MM.1S (cell line): ENCODE measurements around the gene R3HDM2.
"Not testable (repeated sequence)": the region's sequence is repeated elsewhere in the genome, so short reads cannot be mapped to it uniquely, and the experiment has no call there.

Source experiments
- DNase-seq: peaks from one replicate; pipeline ENCODE4 v3.0.0-alpha.2; 2015
- H2AFZ ChIP-seq: fragments of 300-600 bp; sonication (generic); 2 replicates; pipeline ENCODE4 v1.6.0; 2016; ENCODE audit warnings: antibody characterized with exemption, low read length
- H3F3A ChIP-seq: fragments of 300-600 bp; sonication (generic); 2 replicates; pipeline ENCODE4 v1.6.1; 2016; ENCODE audit warnings: mild to moderate bottlenecking, antibody characterized with exemption, low read length, moderate library complexity, mixed read lengths; ENCODE audit not compliant: insufficient read depth
- H3K27ac ChIP-seq: fragments of 300-600 bp; sonication (generic); 2 replicates; pipeline ENCODE4 v1.5.1; 2016; ENCODE audit warnings: mild to moderate bottlenecking, low read length
- H3K27me3 ChIP-seq: fragments of 300-600 bp; sonication (generic); replicated peaks from 2 replicates; pipeline ENCODE4 v1.6.0; 2016; ENCODE audit warnings: low read length; ENCODE audit not compliant: insufficient read depth
- H3K36me3 ChIP-seq: fragments of 300-600 bp; sonication (generic); replicated peaks from 2 replicates; pipeline ENCODE4 v1.6.1; 2016; ENCODE audit warnings: mild to moderate bottlenecking, low read length, mixed read lengths; ENCODE audit not compliant: insufficient read depth
- H3K4me1 ChIP-seq: fragments of 300-600 bp; sonication (generic); 2 replicates; pipeline ENCODE4 v1.6.1; 2016; ENCODE audit warnings: low read length, mixed read lengths
- H3K4me2 ChIP-seq: fragments of 300-600 bp; sonication (generic); 2 replicates; pipeline ENCODE4 v1.6.0; 2016; ENCODE audit warnings: low read depth, low read length
- H3K4me3 ChIP-seq: fragments of 300-600 bp; sonication (generic); 2 replicates; pipeline ENCODE4 v1.5.1; 2016; ENCODE audit warnings: low read length, mixed read lengths
- H3K79me2 ChIP-seq: fragments of 300-600 bp; sonication (generic); 2 replicates; pipeline ENCODE4 v1.6.1; 2016; ENCODE audit warnings: mixed run types, low read length, mixed read lengths
- H3K9ac ChIP-seq: fragments of 300-600 bp; sonication (generic); 2 replicates; pipeline ENCODE4 v1.6.1; 2016; ENCODE audit warnings: low read length, mixed read lengths
- H3K9me2 ChIP-seq: fragments of 300-600 bp; sonication (generic); replicated peaks from 2 replicates; pipeline ENCODE4 v1.6.1; 2016; ENCODE audit warnings: mild to moderate bottlenecking, low read length, mixed read lengths; ENCODE audit not compliant: insufficient read depth
- H3K9me3 ChIP-seq: fragments of 300-600 bp; sonication (generic); replicated peaks from 2 replicates; pipeline ENCODE4 v1.6.1; 2016; ENCODE audit warnings: mild to moderate bottlenecking, low read length, mixed read lengths; ENCODE audit not compliant: insufficient read depth
- H4K20me1 ChIP-seq: fragments of 300-600 bp; sonication (generic); 2 replicates; pipeline ENCODE4 v1.6.1; 2016; ENCODE audit warnings: mild to moderate bottlenecking, low read length, moderate library complexity, mixed read lengths; ENCODE audit not compliant: insufficient read depth
- EZH2 ChIP-seq: fragments of 300-600 bp; sonication (generic); optimal IDR thresholded peaks from 2 replicates; pipeline ENCODE3; 2017; ENCODE audit warnings: low read depth, mild to moderate bottlenecking, antibody characterized with exemption, low read length, mixed read lengths
- EZH2phosphoT487 ChIP-seq: fragments of 300-600 bp; sonication (generic); IDR thresholded peaks from 2 replicates; pipeline ENCODE4 v1.6.1; 2018; ENCODE audit warnings: antibody characterized with exemption, low read length
- TF ChIP-seq, protein P1 (sequence below): fragments of 300-600 bp; sonication (generic); IDR thresholded peaks from 2 replicates; pipeline ENCODE4 v1.5.1; 2016; ENCODE audit warnings: antibody characterized with exemption, low read length, mixed read lengths

R3HDM2 gene

GRCh38 chr12:57404966-57405640 lies 25.7 kb downstream of the R3HDM2 start:
- no peak overlapping the region for H3K27ac ChIP-seq
- H3K79me2 ChIP-seq: no peaks in the 10 kb centered on the region
- H3K4me3 ChIP-seq: no peak overlapping the region
- no peak overlapping the region for H3K4me2 ChIP-seq
- H3K9me3 ChIP-seq: no peaks in the 10 kb centered on the region
- no peaks in the 10 kb centered on the region for H3K36me3 ChIP-seq
- H2AFZ ChIP-seq: no peak overlapping the region
- H3K4me1 ChIP-seq: no peaks in the 10 kb centered on the region
- TF ChIP-seq, protein P1, sequence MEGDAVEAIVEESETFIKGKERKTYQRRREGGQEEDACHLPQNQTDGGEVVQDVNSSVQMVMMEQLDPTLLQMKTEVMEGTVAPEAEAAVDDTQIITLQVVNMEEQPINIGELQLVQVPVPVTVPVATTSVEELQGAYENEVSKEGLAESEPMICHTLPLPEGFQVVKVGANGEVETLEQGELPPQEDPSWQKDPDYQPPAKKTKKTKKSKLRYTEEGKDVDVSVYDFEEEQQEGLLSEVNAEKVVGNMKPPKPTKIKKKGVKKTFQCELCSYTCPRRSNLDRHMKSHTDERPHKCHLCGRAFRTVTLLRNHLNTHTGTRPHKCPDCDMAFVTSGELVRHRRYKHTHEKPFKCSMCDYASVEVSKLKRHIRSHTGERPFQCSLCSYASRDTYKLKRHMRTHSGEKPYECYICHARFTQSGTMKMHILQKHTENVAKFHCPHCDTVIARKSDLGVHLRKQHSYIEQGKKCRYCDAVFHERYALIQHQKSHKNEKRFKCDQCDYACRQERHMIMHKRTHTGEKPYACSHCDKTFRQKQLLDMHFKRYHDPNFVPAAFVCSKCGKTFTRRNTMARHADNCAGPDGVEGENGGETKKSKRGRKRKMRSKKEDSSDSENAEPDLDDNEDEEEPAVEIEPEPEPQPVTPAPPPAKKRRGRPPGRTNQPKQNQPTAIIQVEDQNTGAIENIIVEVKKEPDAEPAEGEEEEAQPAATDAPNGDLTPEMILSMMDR: no peak
- no peak for TF ChIP-seq EZH2phosphoT487
- no peak for TF ChIP-seq EZH2
- DNase-seq: no peak
- H3K9ac ChIP-seq: no peak overlapping the region
- no peaks in the 10 kb centered on the region for H4K20me1 ChIP-seq
- H3F3A ChIP-seq: no peaks in the 10 kb centered on the region
- no peaks in the 10 kb centered on the region for H3K27me3 ChIP-seq
- no peaks in the 10 kb centered on the region for H3K9me2 ChIP-seq

DNA sequence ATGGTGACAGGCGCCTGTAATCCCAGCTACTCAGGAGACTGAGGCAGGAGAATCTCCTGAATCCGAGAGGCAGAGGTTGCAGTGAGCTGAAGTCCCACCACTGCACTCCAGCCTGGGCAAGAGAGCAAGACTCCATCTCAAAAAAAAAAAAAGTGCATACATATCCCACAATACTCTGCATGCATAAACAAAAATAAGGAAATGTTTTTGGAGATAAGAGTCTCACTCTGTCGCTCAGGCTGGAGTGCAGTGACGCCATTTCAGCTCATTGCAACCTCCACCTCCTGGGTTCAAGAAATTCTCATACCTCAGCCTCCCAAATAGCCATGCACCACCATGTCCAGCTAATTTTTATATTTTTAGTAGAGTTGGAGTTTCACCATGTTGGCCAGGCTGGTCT lies 28.7 kb downstream of the R3HDM2 start:
- H3K4me2 ChIP-seq, H3K4me1 ChIP-seq, H3F3A ChIP-seq, DNase-seq, H3K36me3 ChIP-seq, H3K9me3 ChIP-seq, H3K27ac ChIP-seq, H4K20me1 ChIP-seq, H2AFZ ChIP-seq, H3K4me3 ChIP-seq, H3K27me3 ChIP-seq, H3K9me2 ChIP-seq, H3K9ac ChIP-seq, H3K79me2 ChIP-seq: not testable (repeated sequence)

GRCh38 chr12:57401165-57401564 lies 29.7 kb downstream of the R3HDM2 start:
- Histone ChIP-seq H3K36me3 (no peaks in the 10 kb centered on the region), H3K27ac (no peak overlapping the region), H3K27me3 (no peaks in the 10 kb centered on the region), H3F3A (no peaks in the 10 kb centered on the region), H3K4me1 (no peaks in the 10 kb centered on the region), H3K9ac (no peak overlapping the region), H3K9me3 (no peaks in the 10 kb centered on the region), H3K79me2 (no peaks in the 10 kb centered on the region), H4K20me1 (no peaks in the 10 kb centered on the region), H3K4me2 (no peak overlapping the region), H3K4me3 (no peak overlapping the region), H2AFZ (no peak overlapping the region), H3K9me2 (no peaks in the 10 kb centered on the region)
- DNase-seq: no peak
- TF ChIP-seq EZH2phosphoT487 (no peak), EZH2 (no peak)
- TF ChIP-seq, protein P1: no peak

DNA sequence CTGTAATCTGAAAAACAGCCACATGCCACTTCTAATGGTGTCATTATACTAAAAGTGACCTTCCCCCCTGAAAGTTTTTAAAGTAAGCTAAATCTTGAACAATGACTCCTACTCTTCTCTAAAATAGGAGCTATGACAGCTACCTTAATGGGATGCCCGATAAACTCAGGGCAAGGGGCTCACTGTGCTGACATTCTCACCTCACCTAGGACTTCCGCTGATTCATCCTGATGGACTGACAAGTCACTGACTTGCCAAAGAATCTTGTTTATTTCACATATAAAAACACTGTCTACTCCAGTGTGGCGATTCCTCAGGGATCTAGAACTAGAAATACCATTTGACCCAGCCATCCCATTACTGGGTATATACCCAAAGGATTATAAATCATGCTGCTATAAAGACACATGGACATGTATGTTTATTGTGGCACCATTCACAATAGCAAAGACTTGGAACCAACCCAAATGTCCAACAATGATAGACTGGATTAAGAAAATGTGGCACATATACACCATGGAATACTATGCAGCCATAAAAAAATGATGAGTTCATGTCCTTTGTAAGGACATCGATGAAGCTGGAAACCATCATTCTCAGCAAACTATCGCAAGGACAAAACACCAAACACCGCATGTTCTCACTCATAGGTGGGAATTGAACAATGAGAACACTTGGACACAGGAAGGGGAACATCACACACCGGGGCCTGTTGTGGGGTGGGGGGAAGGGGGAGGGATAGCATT lies 31.0 kb downstream of the R3HDM2 start:
- not testable (repeated sequence) for H3K27ac ChIP-seq, H3K9me3 ChIP-seq, H3F3A ChIP-seq, H3K9me2 ChIP-seq, DNase-seq, H3K27me3 ChIP-seq, H2AFZ ChIP-seq, H3K4me2 ChIP-seq, H3K79me2 ChIP-seq, H3K4me1 ChIP-seq, H3K9ac ChIP-seq, H3K36me3 ChIP-seq, H4K20me1 ChIP-seq, H3K4me3 ChIP-seq
